ENCODE measurements around the gene EIF4EBP2. TPM values are rescaled to one million over a fixed set of nuclear protein-coding genes. Genes with fewer than 3 reads are reported as not detected.
A peak's percentile ranks its signal among the peaks of the same experiment; 100 is the strongest.

EIF4EBP2 gene
- total RNA-seq, 1 donor from 2014 or later, result 122 TPM

DNA sequence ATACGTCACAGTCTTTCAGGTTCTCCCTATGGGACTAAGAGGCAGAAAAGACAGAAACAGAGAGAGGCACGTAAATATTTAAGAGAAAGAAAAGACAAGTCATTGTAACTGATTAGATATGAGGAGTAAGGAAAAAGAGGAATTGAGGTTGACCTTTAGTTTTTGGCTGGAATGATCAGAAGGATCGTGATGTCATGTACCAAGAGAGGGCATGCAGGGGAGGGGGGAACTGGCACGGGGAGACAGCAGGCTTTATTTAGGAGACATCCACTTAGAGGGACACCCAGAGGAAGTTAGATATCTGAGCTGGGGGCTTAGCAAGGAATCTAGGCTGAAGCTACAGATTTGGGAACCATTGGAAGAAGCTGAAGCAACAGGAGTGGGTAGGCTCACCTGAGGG is 12.3 kb upstream of the EIF4EBP2 start:
- H3K4me1 Mint-ChIP-seq, result no peaks in the 10 kb centered on the region
- no peaks in the 10 kb centered on the region for H3K79me2 ChIP-seq (ENCODE audit: low read depth)
- peak overlapping the region; percentile 18 for H2AFZ ChIP-seq (replicated peaks)
- no peaks in the 10 kb centered on the region for H3K9me3 Mint-ChIP-seq
- TF ChIP-seq EZH2 (IDR thresholded peaks at IDR 0.05) (no peak), EZH2phosphoT487 (IDR thresholded peaks at IDR 0.05) (no peak)
- TF ChIP-seq, protein P1, sequence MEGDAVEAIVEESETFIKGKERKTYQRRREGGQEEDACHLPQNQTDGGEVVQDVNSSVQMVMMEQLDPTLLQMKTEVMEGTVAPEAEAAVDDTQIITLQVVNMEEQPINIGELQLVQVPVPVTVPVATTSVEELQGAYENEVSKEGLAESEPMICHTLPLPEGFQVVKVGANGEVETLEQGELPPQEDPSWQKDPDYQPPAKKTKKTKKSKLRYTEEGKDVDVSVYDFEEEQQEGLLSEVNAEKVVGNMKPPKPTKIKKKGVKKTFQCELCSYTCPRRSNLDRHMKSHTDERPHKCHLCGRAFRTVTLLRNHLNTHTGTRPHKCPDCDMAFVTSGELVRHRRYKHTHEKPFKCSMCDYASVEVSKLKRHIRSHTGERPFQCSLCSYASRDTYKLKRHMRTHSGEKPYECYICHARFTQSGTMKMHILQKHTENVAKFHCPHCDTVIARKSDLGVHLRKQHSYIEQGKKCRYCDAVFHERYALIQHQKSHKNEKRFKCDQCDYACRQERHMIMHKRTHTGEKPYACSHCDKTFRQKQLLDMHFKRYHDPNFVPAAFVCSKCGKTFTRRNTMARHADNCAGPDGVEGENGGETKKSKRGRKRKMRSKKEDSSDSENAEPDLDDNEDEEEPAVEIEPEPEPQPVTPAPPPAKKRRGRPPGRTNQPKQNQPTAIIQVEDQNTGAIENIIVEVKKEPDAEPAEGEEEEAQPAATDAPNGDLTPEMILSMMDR (IDR thresholded peaks at IDR 0.05), result no peak
- H4K20me1 ChIP-seq (ENCODE audit: low read depth), result no peaks in the 10 kb centered on the region
- no peaks in the 10 kb centered on the region for H3F3A ChIP-seq (ENCODE audit: low read depth)
- H3K36me3 Mint-ChIP-seq, result no peaks in the 10 kb centered on the region
- no peak for DNase-seq (ENCODE audit: low spot score)
- H3K36me3 ChIP-seq, result no peaks in the 10 kb centered on the region
- H3K27me3 Mint-ChIP-seq (ENCODE audit: insufficient read depth, low read depth), result peaks cover 7% of the 10 kb centered on the region
- no peak overlapping the region for H3K4me3 Mint-ChIP-seq
- no peaks in the 10 kb centered on the region for H3K4me1 ChIP-seq
- no peak overlapping the region for H3K4me2 ChIP-seq
- H3K27ac Mint-ChIP-seq, result no peak overlapping the region
- H3K9me3 ChIP-seq (ENCODE audit: low read depth), result no peaks in the 10 kb centered on the region
- H3K9ac ChIP-seq, result no peak overlapping the region
- no peaks in the 10 kb centered on the region for H3K27me3 ChIP-seq
- no peak overlapping the region for H3K4me3 ChIP-seq
- no peak overlapping the region for H3K27ac ChIP-seq

DNA sequence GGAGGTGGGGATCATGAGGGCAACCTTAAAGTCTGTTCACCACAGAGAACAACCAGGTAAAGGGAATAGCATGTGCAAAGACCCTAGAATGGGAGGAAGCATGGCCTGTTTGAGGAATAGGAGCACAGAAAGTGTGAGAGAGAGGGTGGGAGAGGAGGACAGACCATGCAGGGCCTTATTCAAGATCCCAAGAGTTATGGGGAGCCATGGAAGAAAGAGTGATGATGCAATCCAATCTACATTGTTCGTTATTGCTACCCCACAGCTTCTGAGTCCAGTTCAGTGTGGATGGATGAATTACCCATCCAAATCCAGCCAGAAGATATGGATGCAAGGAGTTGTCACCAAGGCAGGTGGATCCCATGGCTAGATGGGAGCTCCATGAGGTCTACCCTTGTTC is 7.8 kb upstream of the EIF4EBP2 start:
- Mint-ChIP-seq H3K36me3 (no peaks in the 10 kb centered on the region), H3K4me1 (no peaks in the 10 kb centered on the region), H3K27me3 (ENCODE audit: insufficient read depth, low read depth) (peaks cover under 1% of the 10 kb centered on the region), H3K9me3 (no peaks in the 10 kb centered on the region), H3K27ac (no peak overlapping the region), H3K4me3 (no peak overlapping the region)
- no peaks in the 10 kb centered on the region for H3K36me3 ChIP-seq
- H3F3A ChIP-seq (ENCODE audit: low read depth), result no peaks in the 10 kb centered on the region
- TF ChIP-seq EZH2 (IDR thresholded peaks at IDR 0.05) (no peak), EZH2phosphoT487 (IDR thresholded peaks at IDR 0.05) (no peak)
- TF ChIP-seq, protein P1 (IDR thresholded peaks at IDR 0.05), result no peak
- H3K9ac ChIP-seq, result no peak overlapping the region
- H3K9me3 ChIP-seq (ENCODE audit: low read depth), result no peaks in the 10 kb centered on the region
- no peak overlapping the region for H3K4me2 ChIP-seq
- H3K4me3 ChIP-seq, result no peak overlapping the region
- H4K20me1 ChIP-seq (ENCODE audit: low read depth), result no peaks in the 10 kb centered on the region
- DNase-seq (ENCODE audit: low spot score), result no peak
- no peaks in the 10 kb centered on the region for H3K4me1 ChIP-seq
- H2AFZ ChIP-seq (replicated peaks), result no peak overlapping the region
- no peak overlapping the region for H3K27ac ChIP-seq
- no peaks in the 10 kb centered on the region for H3K79me2 ChIP-seq (ENCODE audit: low read depth)
- H3K27me3 ChIP-seq, result no peaks in the 10 kb centered on the region

DNA sequence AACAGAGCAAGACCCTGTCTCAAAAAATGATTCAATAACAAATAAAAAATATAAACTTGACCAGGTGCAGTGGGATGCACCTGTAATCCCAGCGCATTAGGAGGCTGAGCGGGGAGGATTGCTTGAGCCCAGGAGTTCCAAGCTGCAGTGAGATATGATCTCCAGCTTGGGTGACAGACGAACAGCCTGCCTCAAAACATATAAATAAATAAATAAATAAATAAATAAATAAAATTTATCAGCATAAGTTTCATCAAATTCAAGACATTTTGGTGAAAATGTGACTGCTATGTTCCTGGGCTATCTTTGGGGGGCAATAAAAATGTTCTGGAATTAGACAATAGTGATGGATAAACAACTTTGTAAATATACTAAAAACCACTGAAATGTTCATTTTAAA is 4.8 kb upstream of the EIF4EBP2 start:
- H3K4me1 Mint-ChIP-seq, result peaks cover 5% of the 10 kb centered on the region
- no peak for DNase-seq (ENCODE audit: low spot score)
- H3K36me3 Mint-ChIP-seq, result no peaks in the 10 kb centered on the region

More for the DNA sequence above, 4.8 kb upstream of the EIF4EBP2 start:
- Mint-ChIP-seq H3K4me3 (no peak overlapping the region), H3K9me3 (no peaks in the 10 kb centered on the region), H3K27ac (no peak overlapping the region), H3K27me3 (ENCODE audit: insufficient read depth, low read depth) (no peaks in the 10 kb centered on the region)
- no peak overlapping the region for H3K9ac ChIP-seq
- H3K9me3 ChIP-seq (ENCODE audit: low read depth), result no peaks in the 10 kb centered on the region
- H3K36me3 ChIP-seq, result no peaks in the 10 kb centered on the region
- H3K27ac ChIP-seq, result no peak overlapping the region
- peaks cover 7% of the 10 kb centered on the region for H3F3A ChIP-seq (ENCODE audit: low read depth)
- TF ChIP-seq, protein P1 (IDR thresholded peaks at IDR 0.05), result no peak
- TF ChIP-seq EZH2phosphoT487 (IDR thresholded peaks at IDR 0.05) (no peak), EZH2 (IDR thresholded peaks at IDR 0.05) (no peak)
- H3K4me1 ChIP-seq, result peaks cover 3% of the 10 kb centered on the region
- no peaks in the 10 kb centered on the region for H4K20me1 ChIP-seq (ENCODE audit: low read depth)
- no peaks in the 10 kb centered on the region for H3K27me3 ChIP-seq
- no peak overlapping the region for H3K4me3 ChIP-seq
- H3K79me2 ChIP-seq (ENCODE audit: low read depth), result peaks cover 2% of the 10 kb centered on the region
- no peak overlapping the region for H2AFZ ChIP-seq (replicated peaks)
- no peak overlapping the region for H3K4me2 ChIP-seq
